ENCODE measurements around the gene AWAT1.
"Not testable (repeated sequence)": the region's sequence is repeated elsewhere in the genome, so short reads cannot be mapped to it uniquely, and the experiment has no call there.

AWAT1 gene

GRCh38 chrX:70234355-70234754, at the start of gene AWAT1:
Gene AWAT1 (plus strand): TSS chrX:70234655. CDS start chrX:70234696, 41 bp downstream.
- ATAC-seq: no peak
- DNase-seq: no peak

- ATAC-seq: no peak
- DNase-seq: no peak
Measured at GRCh38 chrX:70190225-70190624, 44.2 kb upstream of the AWAT1 start.

GRCh38 chrX:70196961-70197720, 37.3 kb upstream of the AWAT1 start:
- DNase-seq (peak; percentile 74), ATAC-seq (peak; percentile 78)

- ATAC-seq (no peak), DNase-seq (no peak)
Measured at GRCh38 chrX:70201732-70202131, 32.7 kb upstream of the AWAT1 start.

GRCh38 chrX:70208479-70208878, 26.0 kb upstream of the AWAT1 start:
- DNase-seq: no peak
- no peak for ATAC-seq

GRCh38 chrX:70209570-70209969, 24.9 kb upstream of the AWAT1 start:
- DNase-seq, ATAC-seq: not testable (repeated sequence)

- no peak for DNase-seq
- ATAC-seq: no peak
Measured at GRCh38 chrX:70219938-70220764, 14.3 kb upstream of the AWAT1 start.

GRCh38 chrX:70226048-70226447, 8.4 kb upstream of the AWAT1 start:
- DNase-seq (no peak), ATAC-seq (no peak)

GRCh38 chrX:70226687-70227086, 7.8 kb upstream of the AWAT1 start:
- DNase-seq (no peak), ATAC-seq (no peak)

- no peak for DNase-seq
- no peak for ATAC-seq
Measured at GRCh38 chrX:70231666-70232065, 2.8 kb upstream of the AWAT1 start.

- DNase-seq (no peak), ATAC-seq (no peak)
Measured at GRCh38 chrX:70240751-70241150, 6.3 kb downstream of the AWAT1 start.

- DNase-seq (no peak), ATAC-seq (peak; percentile 54)
Measured at GRCh38 chrX:70241501-70241900, 7.0 kb downstream of the AWAT1 start.

GRCh38 chrX:70243601-70244000, 9.1 kb downstream of the AWAT1 start:
- DNase-seq, ATAC-seq: not testable (repeated sequence)

- ATAC-seq (no peak), DNase-seq (no peak)
Measured at GRCh38 chrX:70244881-70245280, 10.4 kb downstream of the AWAT1 start.

GRCh38 chrX:70247252-70247651, 12.8 kb downstream of the AWAT1 start:
- ATAC-seq (no peak), DNase-seq (no peak)

- no peak for DNase-seq
Measured at GRCh38 chrX:70252491-70252890, 18.0 kb downstream of the AWAT1 start.

GRCh38 chrX:70253377-70254062, 19.1 kb downstream of the AWAT1 start:
- ATAC-seq: peak; percentile 79
- DNase-seq: no peak

More at GRCh38 chrX:70252491-70252890, 18.0 kb downstream of the AWAT1 start:
- ATAC-seq: no peak

GRCh38 chrX:70254063-70254400, 19.6 kb downstream of the AWAT1 start:
- no peak for ATAC-seq
- DNase-seq: no peak

GRCh38 chrX:70254909-70255308, 20.5 kb downstream of the AWAT1 start:
- ATAC-seq (peak; percentile 63), DNase-seq (no peak)

GRCh38 chrX:70255452-70255851, 21.0 kb downstream of the AWAT1 start:
- DNase-seq (no peak), ATAC-seq (no peak)

GRCh38 chrX:70257423-70258288, 23.2 kb downstream of the AWAT1 start:
- ATAC-seq (no peak), DNase-seq (no peak)

- ATAC-seq (no peak), DNase-seq (no peak)
Measured at GRCh38 chrX:70260104-70260503, 25.6 kb downstream of the AWAT1 start, which contains the start of gene P2RY4. Gene P2RY4 (minus strand): TSS chrX:70260204. CDS start chrX:70259624, 580 bp downstream.

Data from stimulated activated naive CD8-positive, alpha-beta T cell treated with anti-CD3 and anti-CD28 coated beads, Interleukin-15, Interleukin-2, amounts not matched to agents 100 U/mL and 50 U/mL, for 24 hours (primary cell).